A673 (cell line): Measurements from ENCODE around the gene PIWIL4.
"Not testable (repeated sequence)": the region's sequence is repeated elsewhere in the genome, so short reads cannot be mapped to it uniquely, and the experiment has no call there.

Source experiments
- EZH2 ChIP-seq: fragments of 200-600 bp; sonication (generic); IDR thresholded peaks from 2 replicates; pipeline ENCODE4 v1.6.1; 2017; ENCODE audit warnings: borderline replicate concordance, low read depth, mild to moderate bottlenecking, mixed read lengths, antibody characterized with exemption, low read length; ENCODE audit not compliant: poor library complexity, severe bottlenecking
- TF ChIP-seq, protein P1 (sequence below): fragments of 300-800, 200-600 bp; sonication (generic); conservative IDR thresholded peaks from 2 replicates; pipeline ENCODE4 v1.5.1; 2017; ENCODE audit warnings: low read depth, mild to moderate bottlenecking, antibody characterized with exemption, low read length, moderate library complexity, mixed read lengths

DNA sequence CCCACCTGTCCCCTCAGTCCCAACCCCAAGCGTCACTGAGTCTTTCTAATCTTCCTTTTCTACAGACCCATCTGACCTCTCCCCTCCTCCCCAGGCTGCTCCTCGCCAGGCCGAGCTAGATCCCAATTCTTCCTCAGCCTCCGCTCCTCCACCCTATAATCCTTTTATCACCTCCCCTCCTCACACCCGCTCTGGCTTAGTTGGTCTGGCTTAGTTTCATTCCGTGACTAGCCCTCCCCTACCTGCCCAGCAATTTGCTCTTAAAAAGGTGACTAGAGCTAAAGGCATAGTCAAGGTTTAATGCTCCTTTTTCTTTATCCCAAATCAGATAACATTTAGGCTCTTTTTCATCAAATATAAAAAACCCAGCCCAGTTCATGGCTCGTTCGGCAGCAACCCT is 76.0 kb downstream of the PIWIL4 start:
- TF ChIP-seq, protein P1, sequence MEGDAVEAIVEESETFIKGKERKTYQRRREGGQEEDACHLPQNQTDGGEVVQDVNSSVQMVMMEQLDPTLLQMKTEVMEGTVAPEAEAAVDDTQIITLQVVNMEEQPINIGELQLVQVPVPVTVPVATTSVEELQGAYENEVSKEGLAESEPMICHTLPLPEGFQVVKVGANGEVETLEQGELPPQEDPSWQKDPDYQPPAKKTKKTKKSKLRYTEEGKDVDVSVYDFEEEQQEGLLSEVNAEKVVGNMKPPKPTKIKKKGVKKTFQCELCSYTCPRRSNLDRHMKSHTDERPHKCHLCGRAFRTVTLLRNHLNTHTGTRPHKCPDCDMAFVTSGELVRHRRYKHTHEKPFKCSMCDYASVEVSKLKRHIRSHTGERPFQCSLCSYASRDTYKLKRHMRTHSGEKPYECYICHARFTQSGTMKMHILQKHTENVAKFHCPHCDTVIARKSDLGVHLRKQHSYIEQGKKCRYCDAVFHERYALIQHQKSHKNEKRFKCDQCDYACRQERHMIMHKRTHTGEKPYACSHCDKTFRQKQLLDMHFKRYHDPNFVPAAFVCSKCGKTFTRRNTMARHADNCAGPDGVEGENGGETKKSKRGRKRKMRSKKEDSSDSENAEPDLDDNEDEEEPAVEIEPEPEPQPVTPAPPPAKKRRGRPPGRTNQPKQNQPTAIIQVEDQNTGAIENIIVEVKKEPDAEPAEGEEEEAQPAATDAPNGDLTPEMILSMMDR: not testable (repeated sequence)
- not testable (repeated sequence) for TF ChIP-seq EZH2
